HUES6 (cell line): ENCODE measurements around the gene TARS2.

Source experiments
- H3K27ac ChIP-seq: 2 replicates; pipeline ENCODE4 v1.7.0; 2013; ENCODE audit warnings: low read depth, mild to moderate bottlenecking, low read length, inconsistent platforms
- H3K27me3 ChIP-seq: 2 replicates; pipeline ENCODE4 v1.6.1; 2013; ENCODE audit warnings: low read length; ENCODE audit not compliant: control insufficient read depth, insufficient read depth
- H3K36me3 ChIP-seq: 2 replicates; pipeline ENCODE4 v1.6.1; 2013; ENCODE audit warnings: low read length; ENCODE audit not compliant: control insufficient read depth, insufficient read depth
- H3K4me1 ChIP-seq: 2 replicates; pipeline ENCODE4 v1.6.1; 2013; ENCODE audit warnings: low read length; ENCODE audit not compliant: control insufficient read depth, insufficient read depth
- H3K4me3 ChIP-seq: 2 replicates; pipeline ENCODE4 v1.5.1; 2013; ENCODE audit warnings: low read depth, low read length
- H3K9ac ChIP-seq: one replicate; pipeline ENCODE4 v1.6.1; 2013; ENCODE audit warnings: mild to moderate bottlenecking, low read length
- H3K9me3 ChIP-seq: 2 replicates; pipeline ENCODE4 v1.6.1; 2013; ENCODE audit warnings: low read depth, low read length; ENCODE audit not compliant: control insufficient read depth, insufficient read depth

Gene TARS2, protein sequence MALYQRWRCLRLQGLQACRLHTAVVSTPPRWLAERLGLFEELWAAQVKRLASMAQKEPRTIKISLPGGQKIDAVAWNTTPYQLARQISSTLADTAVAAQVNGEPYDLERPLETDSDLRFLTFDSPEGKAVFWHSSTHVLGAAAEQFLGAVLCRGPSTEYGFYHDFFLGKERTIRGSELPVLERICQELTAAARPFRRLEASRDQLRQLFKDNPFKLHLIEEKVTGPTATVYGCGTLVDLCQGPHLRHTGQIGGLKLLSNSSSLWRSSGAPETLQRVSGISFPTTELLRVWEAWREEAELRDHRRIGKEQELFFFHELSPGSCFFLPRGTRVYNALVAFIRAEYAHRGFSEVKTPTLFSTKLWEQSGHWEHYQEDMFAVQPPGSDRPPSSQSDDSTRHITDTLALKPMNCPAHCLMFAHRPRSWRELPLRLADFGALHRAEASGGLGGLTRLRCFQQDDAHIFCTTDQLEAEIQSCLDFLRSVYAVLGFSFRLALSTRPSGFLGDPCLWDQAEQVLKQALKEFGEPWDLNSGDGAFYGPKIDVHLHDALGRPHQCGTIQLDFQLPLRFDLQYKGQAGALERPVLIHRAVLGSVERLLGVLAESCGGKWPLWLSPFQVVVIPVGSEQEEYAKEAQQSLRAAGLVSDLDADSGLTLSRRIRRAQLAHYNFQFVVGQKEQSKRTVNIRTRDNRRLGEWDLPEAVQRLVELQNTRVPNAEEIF

GRCh38 chr1:150486966-150487762 lies at the start of gene TARS2:
TARS2 (plus strand) TSS chr1:150487419; CDS start chr1:150487451, 32 bp downstream.
- peak within 1 kb of the TSS; percentile 88 for H3K9ac ChIP-seq
- no peaks in the 10 kb centered on the region for H3K9me3 ChIP-seq
- H3K27me3 ChIP-seq = no peaks in the 10 kb centered on the region
- peak within 1 kb of the TSS; percentile 86 for H3K4me3 ChIP-seq
- H3K4me1 ChIP-seq = 0 out of 2 replicates have a peak, but pooled peaks cover 6% of the 10 kb centered on the region
- peak within 1 kb of the TSS; percentile 62; the same call in 1 of the 2 replicates for H3K27ac ChIP-seq
- peaks cover 29% of the 10 kb centered on the region for H3K36me3 ChIP-seq

- peaks cover 44% of the 10 kb centered on the region for H3K36me3 ChIP-seq
- no peak overlapping the region for H3K4me3 ChIP-seq
- no peaks in the 10 kb centered on the region for H3K9me3 ChIP-seq
- H3K27ac ChIP-seq = no peak overlapping the region
- no peak overlapping the region for H3K9ac ChIP-seq
- no peaks in the 10 kb centered on the region for H3K27me3 ChIP-seq
- no peaks in the 10 kb centered on the region for H3K4me1 ChIP-seq
These were observed 46.1 kb upstream of the TARS2 start for GRCh38 chr1:150441121-150441520.

GRCh38 chr1:150444232-150444631 lies 43.0 kb upstream of the TARS2 start:
- Histone ChIP-seq H3K4me3 (no peak overlapping the region), H3K9me3 (no peaks in the 10 kb centered on the region), H3K27me3 (no peaks in the 10 kb centered on the region), H3K27ac (no peak overlapping the region), H3K4me1 (no peaks in the 10 kb centered on the region), H3K36me3 (peaks cover 66% of the 10 kb centered on the region), H3K9ac (no peak overlapping the region)

DNA sequence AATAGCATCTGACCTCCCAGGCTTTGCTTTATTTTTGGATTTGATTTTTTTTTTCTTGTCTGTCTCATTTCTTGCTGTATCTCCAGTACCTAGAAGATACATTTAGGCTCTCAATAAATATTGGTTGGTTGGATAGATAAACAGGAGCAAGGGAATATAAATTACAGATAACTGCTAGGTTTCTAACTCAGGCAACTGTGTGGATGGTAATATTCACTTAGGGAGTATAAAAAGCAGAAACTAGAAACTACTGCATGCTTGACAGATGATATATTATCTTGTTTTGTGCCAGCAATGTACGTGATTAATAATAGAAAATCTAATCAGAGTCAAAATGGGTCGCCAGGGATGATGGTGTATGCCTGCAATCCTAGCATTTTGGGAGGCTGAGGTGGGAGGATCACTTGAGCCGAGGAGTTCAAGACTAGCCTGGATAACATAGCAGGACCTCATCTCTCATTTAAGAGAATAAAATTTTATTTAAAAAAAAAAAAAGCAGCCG lies 31.0 kb upstream of the TARS2 start:
- H3K4me3 ChIP-seq = no peak overlapping the region
- H3K9ac ChIP-seq = no peak overlapping the region
- no peak overlapping the region for H3K27ac ChIP-seq
- no peaks in the 10 kb centered on the region for H3K4me1 ChIP-seq
- no peaks in the 10 kb centered on the region for H3K9me3 ChIP-seq
- H3K36me3 ChIP-seq = peaks cover 47% of the 10 kb centered on the region
- no peaks in the 10 kb centered on the region for H3K27me3 ChIP-seq

DNA sequence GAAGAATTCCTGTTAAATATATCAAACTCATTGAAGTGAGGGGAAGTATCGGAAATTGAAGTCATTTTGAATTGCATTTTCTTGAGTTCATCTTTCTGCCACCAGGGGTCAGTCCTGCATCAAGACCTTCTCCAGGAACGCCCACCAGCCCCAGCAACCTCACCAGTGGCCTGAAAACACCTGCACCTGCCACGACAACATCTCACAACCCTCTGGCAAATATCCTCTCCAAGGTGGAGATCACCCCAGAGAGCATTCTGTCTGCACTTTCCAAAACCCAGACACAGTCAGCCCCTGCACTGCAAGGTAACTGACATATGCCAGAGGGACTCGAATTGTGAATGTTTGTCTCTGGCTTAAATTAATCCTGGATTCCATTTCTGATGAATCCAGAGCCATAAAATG lies 22.8 kb upstream of the TARS2 start:
- no peaks in the 10 kb centered on the region for H3K9me3 ChIP-seq
- H3K27ac ChIP-seq = no peak overlapping the region
- no peaks in the 10 kb centered on the region for H3K27me3 ChIP-seq
- H3K4me3 ChIP-seq = no peak overlapping the region
- no peaks in the 10 kb centered on the region for H3K4me1 ChIP-seq
- peaks cover 47% of the 10 kb centered on the region for H3K36me3 ChIP-seq
- H3K9ac ChIP-seq = no peak overlapping the region

GRCh38 chr1:150466964-150467363 lies 20.3 kb upstream of the TARS2 start:
- H3K9me3 ChIP-seq = no peaks in the 10 kb centered on the region
- H3K36me3 ChIP-seq = peaks cover 58% of the 10 kb centered on the region
- H3K4me3 ChIP-seq = no peak overlapping the region
- H3K27me3 ChIP-seq = no peaks in the 10 kb centered on the region
- no peaks in the 10 kb centered on the region; the same call in 1 of the 2 replicates for H3K4me1 ChIP-seq
- H3K9ac ChIP-seq = no peak overlapping the region
- no peak overlapping the region for H3K27ac ChIP-seq

GRCh38 chr1:150469291-150469690 lies 17.9 kb upstream of the TARS2 start:
- H3K27ac ChIP-seq = no peak overlapping the region
- H3K36me3 ChIP-seq = peaks cover 65% of the 10 kb centered on the region
- no peak overlapping the region for H3K4me3 ChIP-seq

DNA sequence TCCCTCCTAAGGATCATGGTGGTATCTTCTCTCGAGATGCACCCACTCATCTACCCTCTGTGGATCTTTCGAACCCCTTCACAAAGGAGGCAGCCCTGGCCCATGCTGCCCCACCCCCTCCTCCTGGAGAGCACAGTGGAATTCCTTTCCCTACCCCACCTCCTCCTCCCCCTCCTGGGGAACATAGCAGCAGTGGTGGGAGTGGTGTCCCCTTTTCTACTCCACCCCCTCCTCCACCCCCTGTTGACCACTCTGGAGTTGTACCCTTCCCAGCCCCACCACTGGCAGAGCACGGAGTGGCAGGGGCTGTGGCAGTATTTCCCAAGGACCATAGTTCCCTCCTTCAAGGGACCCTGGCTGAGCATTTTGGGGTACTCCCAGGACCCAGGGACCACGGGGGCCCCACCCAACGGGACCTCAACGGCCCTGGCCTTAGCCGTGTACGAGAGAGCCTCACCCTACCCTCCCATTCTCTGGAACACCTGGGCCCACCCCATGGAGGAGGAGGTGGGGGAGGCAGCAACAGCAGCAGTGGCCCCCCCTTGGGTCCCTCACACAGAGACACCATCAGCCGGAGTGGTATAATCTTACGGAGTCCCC lies 14.5 kb upstream of the TARS2 start:
- no peaks in the 10 kb centered on the region for H3K9me3 ChIP-seq
- H3K27ac ChIP-seq = no peak overlapping the region
- H3K27me3 ChIP-seq = no peaks in the 10 kb centered on the region
- peaks cover 9% of the 10 kb centered on the region; the same call in 1 of the 2 replicates for H3K4me1 ChIP-seq
- H3K36me3 ChIP-seq = peaks cover 40% of the 10 kb centered on the region
- H3K4me3 ChIP-seq = no peak overlapping the region
- no peak overlapping the region for H3K9ac ChIP-seq

More at GRCh38 chr1:150469291-150469690, 17.9 kb upstream of the TARS2 start:
- H3K9me3 ChIP-seq = no peaks in the 10 kb centered on the region
- peaks cover 9% of the 10 kb centered on the region; the same call in 1 of the 2 replicates for H3K4me1 ChIP-seq
- H3K9ac ChIP-seq = no peak overlapping the region
- no peaks in the 10 kb centered on the region for H3K27me3 ChIP-seq

- Histone ChIP-seq H3K27ac (no peak overlapping the region), H3K4me1 (peaks cover 9% of the 10 kb centered on the region; the same call in 1 of the 2 replicates), H3K4me3 (no peak overlapping the region), H3K9ac (no peak overlapping the region), H3K27me3 (no peaks in the 10 kb centered on the region), H3K9me3 (no peaks in the 10 kb centered on the region), H3K36me3 (peaks cover 37% of the 10 kb centered on the region)
These were observed 13.6 kb upstream of the TARS2 start for GRCh38 chr1:150473659-150474058.

DNA sequence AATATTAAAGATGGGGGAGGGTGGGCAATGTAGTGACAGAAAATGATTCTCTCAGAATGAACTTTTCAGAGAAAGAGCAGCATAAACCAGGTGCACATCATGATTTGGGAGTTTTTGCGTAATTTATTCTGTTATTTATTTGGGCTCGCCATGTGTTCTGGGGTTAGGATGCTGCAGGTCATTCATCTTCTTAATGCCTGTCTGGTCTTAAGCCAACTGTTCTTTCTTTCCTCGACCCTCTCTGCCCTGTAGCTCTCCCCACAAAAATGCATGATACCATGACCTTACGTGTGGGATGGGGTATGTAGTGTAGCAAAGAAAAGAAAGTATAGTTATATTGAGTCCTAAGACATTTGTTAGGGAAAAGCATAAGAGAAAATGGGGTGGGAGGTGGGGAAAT lies 12.3 kb upstream of the TARS2 start:
- H3K9ac ChIP-seq = no peak overlapping the region

More for the DNA sequence above, 12.3 kb upstream of the TARS2 start:
- Histone ChIP-seq H3K4me3 (no peak overlapping the region), H3K36me3 (peaks cover 33% of the 10 kb centered on the region), H3K27me3 (no peaks in the 10 kb centered on the region), H3K4me1 (peaks cover 9% of the 10 kb centered on the region; the same call in 1 of the 2 replicates), H3K27ac (no peak overlapping the region), H3K9me3 (no peaks in the 10 kb centered on the region)
